Body of pancreas (tissue), 4 donors: ENCODE data around the gene ADAMTS10. TPM values are rescaled to one million over a fixed set of nuclear protein-coding genes. Genes with fewer than 3 reads are reported as not detected.
"Not testable (repeated sequence)": the region's sequence is repeated elsewhere in the genome, so short reads cannot be mapped to it uniquely, and the experiment has no call there.

Source experiments
- ATAC-seq: fragments of 150-250 bp; one replicate; pipeline ENCODE4 v1.9.1; 2016
- DNase-seq, 4 donors: peaks; one replicate each; pipeline ENCODE4 v3.0.0-alpha.2; 2019
- H3K27ac ChIP-seq, 4 donors: fragments of 200-600 bp; sonication (generic); 1 replicate in 3 of 4; 2 replicates in 1 of 4; pipeline versions ENCODE4 v1.5.1 to v1.6.1; 2016 to 2019; ENCODE audit warnings: mild to moderate bottlenecking in 1 of 4, mixed read lengths in 1 of 4, moderate library complexity in 1 of 4
- H3K27me3 ChIP-seq, 2 donors: fragments of 200-600 bp; sonication (generic); one replicate each; pipeline ENCODE4 v1.6.0; 2016; ENCODE audit warnings: mild to moderate bottlenecking in 1 of 2
- H3K36me3 ChIP-seq, 2 donors: fragments of 200-600 bp; sonication (generic); replicated peaks in 1 of 2; 2 replicates each; pipeline ENCODE4 v1.5.1; 2016; ENCODE audit warnings: low read depth in 2 of 2; ENCODE audit not compliant: insufficient read depth in 1 of 2
- H3K4me1 ChIP-seq: fragments of 200-600 bp; sonication (generic); one replicate; pipeline ENCODE4 v1.6.0; 2016
- H3K4me3 ChIP-seq, 2 donors: fragments of 200-600 bp; sonication (generic); 1 replicate in 1 of 2; 2 replicates in 1 of 2; pipeline ENCODE4 v1.5.1; 2016 to 2019
- H3K9me3 ChIP-seq, 3 donors: fragments of 200-600 bp; sonication (generic); 1 replicate in 2 of 3; 2 replicates in 1 of 3; pipeline ENCODE4 v1.5.1; 2016
- POLR2A ChIP-seq, 3 donors: fragments of 450-650 bp; IDR thresholded peaks; one replicate each; pipeline ENCODE4 v1.6.1; 2016; ENCODE audit warnings: antibody characterized with exemption in 3 of 3, mild to moderate bottlenecking in 2 of 3
- WGBS, 2 donors: methylation state at CpG; one replicate each; pipeline ENCODE4 v1.1.5; 2017; 5-methylcytosine and 5-hydroxymethylcytosine counted together
- intact Hi-C: fragments of 100-400 bp; cut with DNase I; formaldehyde crosslinking; loops from one replicate; pipeline ENCODE4 v1.15.1; 2023
- total RNA-seq, 2 donors: library from RNA; depleted of rRNA; stranded (reverse); fragments of >200 nt; gene quantifications; one replicate each; pipeline ENCODE4 v1.1.0, GENCODE V29; 2016
- TF ChIP-seq, protein P1 (sequence below), 7 experiments: fragments of 450-650 bp in 4 of 7; fragments of 200-600 bp in 3 of 7; sonication (generic) in 3 of 7; IDR thresholded peaks; one replicate each; pipeline ENCODE4 v1.5.1; 2016 to 2019; ENCODE audit warnings: antibody characterized with exemption in 7 of 7

The ADAMTS10 gene
- total RNA-seq, 2 donors from 2014 or later: 19.1 to 36.6 TPM

DNA sequence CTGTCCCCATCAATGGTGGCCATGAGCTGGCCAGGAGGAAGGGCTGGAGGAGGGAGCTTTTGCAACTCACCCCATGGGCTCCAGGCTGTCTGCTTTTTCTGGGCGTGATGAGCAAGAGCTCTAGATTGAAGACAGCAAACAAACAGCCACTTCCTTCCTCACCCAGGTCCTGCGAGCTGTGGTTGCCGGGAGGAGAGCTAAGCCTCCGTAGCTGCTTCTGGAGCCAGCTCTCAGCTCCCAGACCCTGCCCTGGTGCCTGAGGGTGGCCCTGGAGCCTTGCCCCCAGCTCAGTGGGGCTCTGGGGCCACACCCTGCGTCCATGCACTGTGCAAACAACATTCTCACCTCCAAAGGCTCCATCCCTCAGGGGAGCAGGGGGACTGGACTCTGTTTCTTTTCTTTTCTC, 39.5 kb downstream of the ADAMTS10 start:
- intact Hi-C loops: loop anchor here (10.0 kb wide), 1 partner anchor 216 kb away; no protein-coding TSS in a partner anchor
- Histone ChIP-seq H3K4me3 (no peak overlapping the region), H3K9me3 (no peaks in the 10 kb centered on the region), H3K27me3 (no peaks in the 10 kb centered on the region), H3K27ac (peak overlapping the region in 1 of 4 donors; percentile 58), H3K36me3 (no peaks in the 10 kb centered on the region), H3K4me1 (no peaks in the 10 kb centered on the region)
- 15 to 33% methylated on average over 3 to 5 of the region's 5 CpGs for WGBS, 2 donors
- DNase-seq (peak in 1 of 4 donors; percentile 63), ATAC-seq (no peak)
- TF ChIP-seq, protein P1, sequence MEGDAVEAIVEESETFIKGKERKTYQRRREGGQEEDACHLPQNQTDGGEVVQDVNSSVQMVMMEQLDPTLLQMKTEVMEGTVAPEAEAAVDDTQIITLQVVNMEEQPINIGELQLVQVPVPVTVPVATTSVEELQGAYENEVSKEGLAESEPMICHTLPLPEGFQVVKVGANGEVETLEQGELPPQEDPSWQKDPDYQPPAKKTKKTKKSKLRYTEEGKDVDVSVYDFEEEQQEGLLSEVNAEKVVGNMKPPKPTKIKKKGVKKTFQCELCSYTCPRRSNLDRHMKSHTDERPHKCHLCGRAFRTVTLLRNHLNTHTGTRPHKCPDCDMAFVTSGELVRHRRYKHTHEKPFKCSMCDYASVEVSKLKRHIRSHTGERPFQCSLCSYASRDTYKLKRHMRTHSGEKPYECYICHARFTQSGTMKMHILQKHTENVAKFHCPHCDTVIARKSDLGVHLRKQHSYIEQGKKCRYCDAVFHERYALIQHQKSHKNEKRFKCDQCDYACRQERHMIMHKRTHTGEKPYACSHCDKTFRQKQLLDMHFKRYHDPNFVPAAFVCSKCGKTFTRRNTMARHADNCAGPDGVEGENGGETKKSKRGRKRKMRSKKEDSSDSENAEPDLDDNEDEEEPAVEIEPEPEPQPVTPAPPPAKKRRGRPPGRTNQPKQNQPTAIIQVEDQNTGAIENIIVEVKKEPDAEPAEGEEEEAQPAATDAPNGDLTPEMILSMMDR (IDR thresholded peaks at IDR 0.05): no peak
- no peak for TF ChIP-seq POLR2A (IDR thresholded peaks at IDR 0.05)

DNA sequence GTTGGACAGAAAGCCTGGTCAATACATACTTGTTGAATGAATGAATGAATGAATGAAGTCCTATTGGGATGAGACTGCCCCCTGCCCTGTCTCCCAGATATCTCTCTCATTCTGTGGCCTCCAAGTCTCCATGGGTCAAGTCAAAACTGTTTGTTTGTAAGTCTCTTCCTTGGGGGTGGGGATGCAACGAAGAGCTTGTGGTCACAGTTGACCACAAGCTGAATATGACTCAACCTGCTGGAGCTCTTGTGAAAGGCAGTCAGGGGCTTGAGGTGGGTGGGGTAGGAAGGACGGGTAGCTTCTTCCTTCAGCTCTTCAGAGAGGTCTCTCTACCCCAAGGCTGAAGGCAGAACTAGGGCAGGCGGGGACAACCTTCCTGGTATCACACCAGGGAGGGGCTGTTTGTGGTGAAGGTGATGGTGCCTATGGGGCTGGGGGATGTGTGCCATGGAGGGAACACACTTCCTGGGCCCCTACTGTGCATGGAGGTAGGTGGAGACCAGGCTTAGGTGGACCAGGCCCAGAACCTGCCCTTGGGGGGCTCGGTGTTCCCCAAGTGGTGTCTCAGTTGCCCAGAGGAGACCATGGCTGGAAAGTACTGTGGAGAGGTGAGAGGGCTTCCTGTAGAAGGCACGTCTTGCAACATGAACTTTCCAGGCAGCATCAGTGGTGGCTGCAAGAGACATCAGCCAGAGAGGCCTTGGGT, 41.3 kb downstream of the ADAMTS10 start:
- WGBS, 2 donors: 48 to 52% methylated on average over 3 to 5 of the region's 5 CpGs
- peak overlapping the region in 1 of 4 donors; percentile 49 for H3K27ac ChIP-seq
- no peak overlapping the region for H3K4me3 ChIP-seq
- intact Hi-C loops: no loop called here
- TF ChIP-seq POLR2A (IDR thresholded peaks at IDR 0.05): peak in 1 of 3 donors; percentile 13
- TF ChIP-seq, protein P1 (IDR thresholded peaks at IDR 0.05): no peak
- ATAC-seq (no peak), DNase-seq (peak in 2 of 4 donors; percentile 16 to 80)
- H3K9me3 ChIP-seq: no peaks in the 10 kb centered on the region
- H3K4me1 ChIP-seq: no peaks in the 10 kb centered on the region
- no peaks in the 10 kb centered on the region for H3K27me3 ChIP-seq
- H3K36me3 ChIP-seq: no peaks in the 10 kb centered on the region

DNA sequence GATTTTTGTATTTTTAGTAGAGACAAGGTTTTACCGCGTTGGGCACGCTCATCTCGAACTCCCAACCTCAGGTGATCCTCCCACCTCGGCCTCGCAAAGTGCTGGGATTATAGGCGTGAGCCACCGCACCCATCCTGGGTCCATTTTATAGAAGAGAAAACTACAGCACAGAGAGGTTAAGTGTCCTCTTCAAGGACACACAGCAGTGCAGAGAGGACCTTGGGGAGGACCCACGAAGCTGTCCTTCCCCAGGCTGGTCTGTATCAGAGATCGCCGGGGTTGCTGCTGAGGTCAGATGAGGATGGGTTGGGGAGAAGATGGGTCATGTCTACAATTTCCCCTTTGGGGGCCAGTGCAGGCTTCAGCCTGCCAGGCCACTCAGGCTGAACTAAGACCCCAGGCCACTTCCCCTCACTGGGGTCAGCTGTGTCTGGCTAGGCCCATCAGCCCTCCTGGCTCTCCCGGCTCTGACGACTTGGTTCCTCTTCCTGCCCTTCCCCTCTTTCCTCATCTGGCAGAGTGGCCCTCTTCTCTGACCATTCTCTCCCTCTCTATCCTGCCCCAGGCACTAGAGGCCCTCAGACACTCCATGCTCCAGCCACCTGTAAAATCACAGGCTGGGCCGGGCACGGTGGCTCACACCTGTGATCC, 42.9 kb downstream of the ADAMTS10 start:
- Histone ChIP-seq H3K4me1 (no peaks in the 10 kb centered on the region), H3K4me3 (no peak overlapping the region), H3K9me3 (no peaks in the 10 kb centered on the region), H3K27me3 (no peaks in the 10 kb centered on the region), H3K36me3 (no peaks in the 10 kb centered on the region), H3K27ac (peak overlapping the region in 1 of 4 donors; percentile 35)
- no peak for TF ChIP-seq POLR2A (IDR thresholded peaks at IDR 0.05)
- TF ChIP-seq, protein P1 (IDR thresholded peaks at IDR 0.05): no peak
- intact Hi-C loops: no loop called here
- ATAC-seq (no peak), DNase-seq (peak in 1 of 4 donors; percentile 69)
- WGBS, 2 donors: 75 to 93% methylated on average over 13 to 15 of the region's 15 CpGs

DNA sequence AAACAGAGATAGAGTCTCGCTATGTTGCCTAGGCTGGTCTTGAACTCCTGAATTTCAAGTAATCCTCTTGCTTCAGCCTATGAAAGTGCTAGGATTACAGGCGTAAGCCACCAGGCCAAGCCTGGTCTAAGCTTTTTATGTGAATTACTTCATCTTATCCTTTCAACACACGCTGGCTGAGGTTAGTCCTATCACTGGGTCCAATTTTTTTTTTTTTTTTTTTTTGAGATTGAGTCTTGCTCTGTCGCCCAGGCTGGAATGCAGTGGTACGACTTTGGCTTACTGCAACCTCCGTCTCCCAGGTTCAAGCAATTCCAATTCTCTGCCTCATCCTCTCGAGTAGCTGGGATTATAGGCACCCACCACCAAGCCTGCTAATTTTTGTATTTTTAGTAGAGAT, 43.7 kb downstream of the ADAMTS10 start:
- Histone ChIP-seq H3K27ac (no peak overlapping the region), H3K4me1 (no peaks in the 10 kb centered on the region), H3K9me3 (no peaks in the 10 kb centered on the region), H3K4me3 (no peak overlapping the region), H3K27me3 (no peaks in the 10 kb centered on the region), H3K36me3 (no peaks in the 10 kb centered on the region)
- ATAC-seq (no peak), DNase-seq (no peak)
- TF ChIP-seq POLR2A (IDR thresholded peaks at IDR 0.05): no peak
- TF ChIP-seq, protein P1 (IDR thresholded peaks at IDR 0.05): no peak
- intact Hi-C loops: no loop called here
- WGBS, 2 donors: 70 to 75% methylated on average over 7 of the region's 7 CpGs

DNA sequence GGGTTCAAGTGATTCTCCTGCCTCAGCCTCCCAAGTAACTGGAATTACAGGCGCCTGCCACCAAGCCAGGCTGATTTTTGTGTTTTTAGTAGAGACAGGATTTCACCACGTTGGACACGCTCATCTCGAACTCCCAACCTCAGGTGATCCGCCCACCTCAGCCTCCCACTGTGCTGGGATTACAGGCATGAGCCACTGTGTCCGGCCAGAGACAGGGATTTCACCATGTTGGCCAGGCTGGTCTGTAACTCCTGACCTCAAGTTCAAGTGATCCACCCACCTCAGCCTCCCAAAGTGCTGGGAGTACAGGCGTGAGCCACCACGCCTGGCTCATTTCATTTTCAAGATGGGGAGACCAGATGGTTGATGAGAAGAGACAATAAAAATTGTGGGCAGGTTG, 45.6 kb downstream of the ADAMTS10 start:
- 71 to 74% methylated on average over 8 of the region's 8 CpGs for WGBS, 2 donors
- H3K27ac ChIP-seq: peak overlapping the region in 1 of 4 donors; percentile 16
- DNase-seq, H3K4me1 ChIP-seq, H3K9me3 ChIP-seq, H3K36me3 ChIP-seq, intact Hi-C loops, H3K27me3 ChIP-seq, ATAC-seq, H3K4me3 ChIP-seq: not testable (repeated sequence)
